H7 (cell line): ENCODE data around the gene C10orf53. TPM values are rescaled to one million over a fixed set of nuclear protein-coding genes. Genes with fewer than 3 reads are reported as not detected.

Experiments used
- DNase-seq: peaks from one replicate; pipeline ENCODE4 v3.0.0; 2012
- H3K27me3 ChIP-seq: 2 replicates; pipeline ENCODE4 v1.6.0; 2011; ENCODE audit warnings: mild to moderate bottlenecking, low read length; ENCODE audit not compliant: control insufficient read depth, insufficient read depth
- H3K36me3 ChIP-seq: replicated peaks from 2 replicates; pipeline ENCODE4 v1.5.1; 2011; ENCODE audit warnings: low read length; ENCODE audit not compliant: control insufficient read depth, insufficient read depth
- H3K4me3 ChIP-seq: 2 replicates; pipeline ENCODE4 v1.5.1; 2011; ENCODE audit warnings: low read depth, mild to moderate bottlenecking, control low read depth, low read length, moderate library complexity; ENCODE audit not compliant: insufficient read depth
- total RNA-seq: library from RNA; depleted of rRNA; stranded (reverse); fragments of >200 nt; shearing (Covaris generic); gene quantifications from 2 replicates; pipeline ENCODE4 v1.2.3, GENCODE V29; 2014

C10orf53 gene
- total RNA-seq, 1 experiment from 2014 or later = not detected

- Histone ChIP-seq H3K36me3 (peaks cover 10% of the 10 kb centered on the region), H3K27me3 (no peaks in the 10 kb centered on the region), H3K4me3 (no peak overlapping the region)
- peak; percentile 8 for DNase-seq
Observed at GRCh38 chr10:49733866-49734265, 54.4 kb downstream of the C10orf53 start.

- no peak overlapping the region for H3K4me3 ChIP-seq
- DNase-seq = peak; percentile 34
- H3K27me3 ChIP-seq = no peaks in the 10 kb centered on the region
- peaks cover 10% of the 10 kb centered on the region for H3K36me3 ChIP-seq
Observed at GRCh38 chr10:49734676-49735075, 55.2 kb downstream of the C10orf53 start.

DNA sequence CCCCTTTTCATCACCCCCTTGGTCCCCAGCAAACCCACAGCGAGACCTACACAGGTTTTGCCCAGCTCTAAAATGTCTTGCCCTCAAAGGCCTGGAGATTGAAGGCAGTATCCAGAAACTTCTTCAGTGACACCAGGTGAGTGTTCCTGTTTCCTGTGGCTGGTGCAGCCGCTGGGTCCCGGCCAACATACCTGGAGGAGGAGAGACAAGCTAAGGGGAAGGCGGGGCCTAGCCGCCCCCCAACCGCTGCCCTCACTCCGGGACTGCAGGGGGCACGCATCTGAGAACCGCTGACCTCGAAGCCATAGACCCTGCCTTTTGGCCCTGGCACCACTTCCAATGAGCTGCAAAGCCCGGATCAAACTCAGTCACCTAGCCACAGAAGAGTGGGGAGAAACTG, 55.7 kb downstream of the C10orf53 start:
- no peak overlapping the region for H3K4me3 ChIP-seq
- H3K36me3 ChIP-seq = peaks cover 10% of the 10 kb centered on the region
- H3K27me3 ChIP-seq = no peaks in the 10 kb centered on the region
- DNase-seq = peak; percentile 69

GRCh38 chr10:49735848-49736563, 56.6 kb downstream of the C10orf53 start:
- Histone ChIP-seq H3K4me3 (no peak overlapping the region), H3K36me3 (peaks cover 10% of the 10 kb centered on the region), H3K27me3 (no peaks in the 10 kb centered on the region)
- DNase-seq = peak; percentile 42

DNA sequence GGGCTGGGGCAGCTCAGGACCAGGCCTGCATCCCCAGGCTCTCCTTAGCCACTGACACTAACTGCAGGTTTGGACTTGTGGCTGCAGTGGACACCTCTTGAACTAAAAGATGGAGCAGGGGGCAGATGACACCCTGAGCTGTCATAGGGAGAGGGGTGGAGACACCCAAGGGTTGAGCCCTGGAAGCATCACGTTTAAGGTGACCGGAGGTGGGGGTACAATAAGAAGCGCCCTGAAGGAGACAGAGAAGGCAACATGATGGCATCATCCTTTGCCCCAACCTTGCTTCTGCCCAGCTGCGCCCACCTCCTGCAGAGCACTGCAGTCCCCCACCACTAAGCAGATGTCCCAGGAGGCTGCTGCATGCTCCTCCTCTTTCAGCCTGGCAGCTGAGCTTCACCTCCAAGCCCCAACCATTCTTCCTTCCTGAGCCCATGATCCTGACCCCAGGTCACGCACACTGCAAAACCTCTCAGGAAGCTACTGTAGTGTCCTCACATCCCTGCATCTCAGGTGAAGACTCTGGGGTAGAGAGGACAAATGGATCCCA, 57.2 kb downstream of the C10orf53 start:
- Histone ChIP-seq H3K4me3 (no peak overlapping the region), H3K27me3 (no peaks in the 10 kb centered on the region), H3K36me3 (peaks cover 10% of the 10 kb centered on the region)
- DNase-seq = peak; percentile 21

DNA sequence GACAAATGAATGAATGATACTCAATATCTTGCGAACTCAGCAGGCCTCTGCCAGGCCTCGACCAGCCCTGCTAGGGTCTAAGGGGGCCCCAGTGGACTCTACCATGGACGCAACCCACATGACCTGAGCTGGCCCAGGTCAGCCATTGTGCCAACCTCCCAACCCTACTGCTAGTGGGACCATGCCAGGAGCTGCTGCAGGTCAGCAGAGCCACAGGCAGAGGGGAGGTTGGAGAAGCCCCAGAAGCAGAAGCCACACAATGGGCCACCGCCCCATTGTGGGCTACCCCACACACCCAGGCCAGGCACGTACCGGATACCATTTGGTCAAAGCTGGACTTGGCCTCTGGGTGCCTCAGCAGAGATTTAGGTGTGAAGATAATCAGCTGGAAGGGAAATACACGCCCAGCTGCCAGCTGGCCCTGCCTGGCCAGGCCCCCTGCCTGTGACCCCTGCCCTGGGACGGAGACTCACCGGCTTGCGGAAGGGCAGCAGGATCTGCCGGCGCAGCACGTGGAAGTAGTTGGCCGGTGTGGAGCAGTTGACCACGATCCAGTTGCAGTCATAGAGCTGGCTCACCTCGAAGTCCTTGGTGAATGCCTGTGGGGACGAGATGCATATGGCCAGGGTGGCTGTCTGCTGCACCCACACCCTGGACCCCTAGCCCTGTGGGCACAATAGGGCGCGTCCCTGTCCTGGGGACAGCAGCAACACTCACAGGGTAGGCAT, 58.2 kb downstream of the C10orf53 start:
- Histone ChIP-seq H3K4me3 (no peak overlapping the region), H3K27me3 (no peaks in the 10 kb centered on the region), H3K36me3 (peaks cover 10% of the 10 kb centered on the region)
- DNase-seq = peak; percentile 29

DNA sequence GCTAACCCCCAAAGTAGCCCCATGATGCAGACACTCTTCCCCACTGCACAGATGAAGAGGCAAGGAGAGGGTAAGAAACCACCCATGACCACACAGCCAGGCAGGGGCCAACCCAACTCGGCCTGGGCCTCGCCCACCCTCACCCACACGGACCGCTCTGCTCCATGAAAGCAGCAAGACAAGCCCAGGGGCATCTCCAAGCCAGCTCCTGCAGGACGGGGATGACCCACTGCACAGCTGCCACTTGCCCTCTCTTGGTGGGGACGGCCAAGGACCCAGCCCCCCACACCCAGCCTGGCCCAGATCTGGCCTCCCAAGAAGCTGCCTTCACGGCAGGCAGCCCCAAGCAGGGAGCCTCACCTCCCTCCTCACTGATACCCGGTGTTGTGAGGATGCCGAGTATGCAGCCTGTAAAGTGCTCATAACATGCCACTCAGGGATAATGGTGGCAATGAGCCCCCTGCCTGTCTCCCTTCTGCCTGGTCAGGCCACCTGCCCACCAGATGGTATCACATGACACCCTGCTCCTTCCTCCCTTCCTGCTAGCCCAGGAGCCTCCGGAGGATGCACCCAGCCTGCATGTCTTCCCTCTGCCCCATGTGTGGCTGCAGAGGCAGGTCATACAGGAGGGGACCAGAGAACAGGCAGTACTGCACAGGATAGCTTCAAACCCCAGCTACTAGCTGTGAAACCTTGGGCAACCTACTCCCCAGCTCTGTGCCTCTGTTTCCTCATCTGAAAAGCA, 59.3 kb downstream of the C10orf53 start:
- Histone ChIP-seq H3K4me3 (no peak overlapping the region), H3K36me3 (peaks cover 11% of the 10 kb centered on the region), H3K27me3 (no peaks in the 10 kb centered on the region)
- DNase-seq = peak; percentile 43

- DNase-seq = peak; percentile 18
- H3K27me3 ChIP-seq = no peaks in the 10 kb centered on the region
- H3K36me3 ChIP-seq = peaks cover 12% of the 10 kb centered on the region
- H3K4me3 ChIP-seq = no peak overlapping the region
Observed at GRCh38 chr10:49739426-49739825, 60.0 kb downstream of the C10orf53 start.

DNA sequence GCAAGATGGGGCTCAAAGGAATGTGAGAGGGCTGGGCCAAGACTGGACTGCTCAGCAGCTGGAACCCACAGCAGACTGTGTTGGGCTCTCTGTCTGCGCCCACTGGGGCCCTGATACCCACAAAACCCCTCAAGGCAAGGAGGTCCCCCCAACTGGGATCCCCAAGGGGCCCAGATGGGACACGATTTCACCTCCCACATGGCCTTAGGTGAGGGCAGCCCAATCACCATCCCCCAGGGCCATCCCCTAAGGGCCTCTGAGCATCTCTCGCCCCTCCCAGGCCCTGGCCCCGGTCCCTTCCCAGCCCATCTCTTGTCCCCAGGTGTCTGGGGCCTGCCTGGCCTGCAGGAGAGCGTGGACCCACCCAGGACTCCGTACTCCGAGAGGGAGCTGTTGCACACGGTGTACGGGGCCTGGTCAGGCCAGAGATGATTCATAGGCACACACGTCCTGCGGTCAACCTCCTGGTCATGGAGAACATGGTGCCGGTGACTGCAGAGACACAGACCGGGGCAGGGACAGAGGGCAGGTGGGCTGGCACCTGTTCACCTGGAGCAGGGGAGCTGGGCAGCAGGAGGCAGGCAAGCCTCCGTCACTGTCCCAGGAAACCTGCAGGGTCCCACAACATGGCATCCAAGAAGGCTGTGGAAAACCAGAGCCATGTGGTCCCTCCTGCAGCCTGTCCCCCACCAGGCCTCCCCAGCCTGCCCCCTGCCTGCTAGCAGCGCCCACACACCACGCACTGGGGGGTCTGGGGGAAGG, 61.1 kb downstream of the C10orf53 start:
- H3K27me3 ChIP-seq = no peaks in the 10 kb centered on the region
- DNase-seq = peak; percentile 50
- no peak overlapping the region for H3K4me3 ChIP-seq
- H3K36me3 ChIP-seq = peaks cover 14% of the 10 kb centered on the region

DNA sequence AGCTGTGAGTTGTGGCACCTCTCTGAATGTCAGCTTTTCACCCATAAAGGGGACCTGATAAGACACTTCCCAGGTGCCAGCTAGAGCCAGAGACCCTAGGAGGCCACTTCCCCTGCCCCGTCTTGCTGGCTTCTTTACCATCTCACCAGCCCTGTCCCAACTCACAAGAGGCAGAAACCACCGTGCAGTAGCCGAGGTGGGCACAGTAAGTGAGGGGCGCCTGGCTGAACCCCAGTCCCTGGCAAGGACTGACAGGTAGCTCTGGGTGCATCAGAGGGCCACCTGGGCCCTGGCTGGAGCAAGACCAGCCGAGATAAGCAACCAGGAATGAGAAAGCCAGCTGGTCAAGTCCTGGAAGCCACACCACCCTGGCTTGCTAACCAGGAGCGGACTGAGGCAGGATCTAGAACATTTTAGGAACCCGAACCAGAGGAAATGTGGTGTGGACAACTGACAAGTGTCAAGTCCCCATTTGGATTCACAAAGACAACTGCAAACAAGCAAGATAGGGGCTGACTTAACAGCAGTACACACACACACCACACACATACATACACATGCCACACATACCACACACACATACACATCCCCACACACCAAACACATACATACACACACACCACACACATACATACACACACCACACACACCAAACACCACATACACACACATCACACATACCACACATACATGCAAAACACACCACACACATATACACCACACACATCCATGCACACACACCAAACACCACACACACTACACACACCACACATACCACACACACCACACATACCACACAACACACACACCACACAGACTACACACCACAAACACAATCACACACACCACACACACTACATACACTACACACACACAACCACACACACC, 61.9 kb downstream of the C10orf53 start:
- Histone ChIP-seq H3K36me3 (peaks cover 18% of the 10 kb centered on the region), H3K27me3 (no peaks in the 10 kb centered on the region), H3K4me3 (no peak overlapping the region)
- DNase-seq = peak; percentile 49

DNA sequence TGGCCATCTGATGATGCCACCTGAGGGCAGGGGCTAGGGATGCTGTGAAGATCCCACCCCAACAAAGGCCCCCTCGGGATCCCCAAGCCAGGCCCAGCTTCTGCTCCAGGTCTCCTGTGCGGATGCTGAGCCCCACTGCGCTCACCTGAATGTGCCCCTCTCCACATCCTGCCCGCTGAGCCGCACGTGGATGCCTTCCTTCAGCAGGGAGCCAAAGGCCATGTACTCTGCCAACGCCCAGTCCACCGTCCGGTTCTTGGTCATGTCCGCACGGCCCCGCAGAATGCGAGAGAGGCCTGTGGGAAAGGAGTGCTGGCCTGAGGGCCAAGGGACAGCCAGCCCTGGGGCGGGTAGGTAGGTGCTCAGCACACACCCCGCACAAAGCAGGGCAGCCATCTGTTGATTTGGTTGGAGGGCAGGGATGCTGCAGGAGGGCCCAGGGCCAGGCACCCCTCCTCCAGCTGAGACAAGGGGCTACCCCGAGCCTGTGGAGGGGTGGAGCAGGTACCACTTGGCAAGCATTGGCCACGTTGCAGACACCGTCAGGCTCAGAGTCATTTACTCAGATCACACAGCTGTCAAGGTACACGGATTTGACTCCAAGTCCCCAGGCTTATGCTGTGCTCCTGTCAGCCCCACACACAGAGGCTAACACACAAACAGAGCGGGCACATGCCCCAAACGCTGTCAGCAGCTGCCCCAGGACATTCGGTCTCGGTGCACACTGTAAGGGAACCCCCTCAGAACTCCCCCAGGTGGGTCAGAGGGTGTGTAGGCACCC, 63.4 kb downstream of the C10orf53 start:
- Histone ChIP-seq H3K4me3 (no peak overlapping the region), H3K27me3 (no peaks in the 10 kb centered on the region), H3K36me3 (peaks cover 15% of the 10 kb centered on the region)
- peak; percentile 41 for DNase-seq

DNA sequence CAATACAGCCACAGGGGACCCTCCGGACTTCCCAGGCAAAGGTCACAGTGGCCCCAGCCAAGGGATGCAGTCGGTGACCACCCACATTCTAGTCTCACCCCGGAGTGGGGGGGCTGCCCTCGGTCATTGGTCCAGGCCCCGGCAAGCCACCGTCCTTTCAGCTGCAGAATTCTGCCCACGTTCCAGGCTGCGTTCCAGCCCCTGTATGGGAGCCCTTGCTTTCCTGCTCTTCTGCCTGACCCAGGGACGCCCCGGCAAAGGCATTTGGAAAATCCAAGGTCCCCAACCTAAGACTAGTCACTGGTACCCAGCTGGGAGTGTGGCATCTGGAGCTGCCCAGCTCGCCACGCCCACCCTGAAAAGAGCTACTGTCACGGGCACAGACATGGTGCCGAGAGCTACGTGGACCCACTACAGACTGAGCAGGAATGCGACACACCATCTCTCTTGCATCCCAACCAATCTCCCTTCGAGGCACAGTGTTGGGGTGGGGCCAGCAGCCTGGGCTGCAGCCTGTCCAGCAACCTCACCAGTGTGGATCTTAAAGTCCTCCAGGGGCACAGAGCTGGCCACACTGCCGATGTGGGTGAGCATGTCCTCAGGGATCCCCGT, 64.1 kb downstream of the C10orf53 start:
- H3K36me3 ChIP-seq = peaks cover 15% of the 10 kb centered on the region
- DNase-seq = no peak
- no peaks in the 10 kb centered on the region for H3K27me3 ChIP-seq
- no peak overlapping the region for H3K4me3 ChIP-seq
